ENCODE measurements around the gene PDCD10.

DNA sequence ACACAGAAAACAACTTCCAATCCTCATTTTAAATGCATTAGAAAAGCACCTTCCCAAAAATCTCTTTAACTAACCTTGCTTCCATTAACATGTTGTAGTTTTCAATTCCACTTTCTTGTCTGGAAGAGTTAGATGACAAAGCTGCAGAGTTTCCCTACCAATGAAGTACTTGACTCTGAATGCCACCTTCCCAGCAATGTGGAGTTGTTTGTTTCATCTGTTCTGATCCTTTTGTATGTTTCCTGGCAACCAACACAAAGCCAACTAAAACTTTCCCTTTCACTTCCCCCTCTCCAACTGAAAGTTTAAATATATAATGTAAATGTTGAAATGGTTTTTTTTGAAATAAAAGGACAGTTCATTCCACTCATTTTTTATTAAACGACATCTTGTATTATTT, 80.9 kb downstream of the PDCD10 start, which contains the start of gene WDR49:
- no peak for TF ChIP-seq OSR1 (CRISPR knock-in tag; IDR thresholded peaks at IDR 0.05)
- TF ChIP-seq ESRRG (CRISPR knock-in tag; IDR thresholded peaks at IDR 0.05): no peak
- TF ChIP-seq ARNTL (CRISPR knock-in tag; IDR thresholded peaks at IDR 0.05; ENCODE audit: borderline replicate concordance, low read depth): no peak
- TF ChIP-seq ZFP3 (CRISPR knock-in tag; IDR thresholded peaks at IDR 0.05): no peak

All from SK-N-SH treated with all-trans-retinoic acid at 6 μM for 48 hours (cell line).